ENCODE measurements around the gene VPS35L. TPM values are rescaled to one million over a fixed set of nuclear protein-coding genes. Genes with fewer than 3 reads are reported as not detected.
"Not testable (repeated sequence)": the region's sequence is repeated elsewhere in the genome, so short reads cannot be mapped to it uniquely, and the experiment has no call there.

The VPS35L gene
- polyA plus RNA-seq, 4 donors, result 15.1 to 53.4 (median 27.2) TPM

- Histone ChIP-seq H3K36me3 (ENCODE audit: control insufficient read depth in 3 of 3, insufficient read depth in 2 of 3, low read depth in 1 of 3, low read length in 3 of 3) (peaks cover 1 to 20% (median 8%) of the 10 kb centered on the region in 3 donors), H3K4me1 (ENCODE audit: control insufficient read depth in 3 of 3, insufficient read depth in 2 of 3, low read depth in 1 of 3, low read length in 2 of 3) (peaks cover 0 to 2% (median 0%) of the 10 kb centered on the region in 3 donors), H3K27me3 (ENCODE audit: control insufficient read depth in 3 of 3, insufficient read depth in 3 of 3, low read length in 3 of 3) (no peaks in the 10 kb centered on the region), H3K27ac (ENCODE audit: low read depth in 1 of 3, low read length in 2 of 3) (no peak overlapping the region), H3K9me3 (ENCODE audit: control insufficient read depth in 2 of 2, insufficient read depth in 1 of 2, low read depth in 1 of 2, low read length in 1 of 2) (no peaks in the 10 kb centered on the region), H3K4me3 (ENCODE audit: low read depth in 1 of 3, low read length in 3 of 3) (no peak overlapping the region)
- 20 to 67% (median 41%) methylated on average over 3 of the region's 3 CpGs for WGBS, 3 donors
- no peak for FAIRE-seq
- DNase-seq, result peak; percentile 63 to 87
Measured at GRCh38 chr16:19542138-19542821, 13.2 kb upstream of the VPS35L start.

GRCh38 chr16:19543278-19543996 is 12.1 kb upstream of the VPS35L start:
- H3K4me1 ChIP-seq (ENCODE audit: control insufficient read depth in 3 of 3, insufficient read depth in 2 of 3, low read depth in 1 of 3, low read length in 2 of 3); DNase-seq; H3K4me3 ChIP-seq (ENCODE audit: low read depth in 1 of 3, low read length in 3 of 3); H3K27ac ChIP-seq (ENCODE audit: low read depth in 1 of 3, low read length in 2 of 3); H3K9me3 ChIP-seq (ENCODE audit: control insufficient read depth in 2 of 2, insufficient read depth in 1 of 2, low read depth in 1 of 2, low read length in 1 of 2); H3K27me3 ChIP-seq (ENCODE audit: control insufficient read depth in 3 of 3, insufficient read depth in 3 of 3, low read length in 3 of 3); FAIRE-seq: not testable (repeated sequence)
- H3K36me3 ChIP-seq (ENCODE audit: control insufficient read depth in 3 of 3, insufficient read depth in 2 of 3, low read depth in 1 of 3, low read length in 3 of 3), result peaks cover 4 to 14% (median 8%) of the 10 kb centered on the region in 3 donors
- 69 to 79% (median 78%) methylated on average over 10 of the region's 10 CpGs for WGBS, 3 donors

GRCh38 chr16:19548144-19548543 is 7.4 kb upstream of the VPS35L start:
- DNase-seq, result no peak
- H3K4me3 ChIP-seq (ENCODE audit: low read depth in 1 of 3, low read length in 3 of 3), result no peak overlapping the region
- no peak for FAIRE-seq
- no peaks in the 10 kb centered on the region for H3K4me1 ChIP-seq (ENCODE audit: control insufficient read depth in 3 of 3, insufficient read depth in 2 of 3, low read depth in 1 of 3, low read length in 2 of 3)
- H3K27ac ChIP-seq (ENCODE audit: low read depth in 1 of 3, low read length in 2 of 3), result no peak overlapping the region
- H3K9me3 ChIP-seq (ENCODE audit: control insufficient read depth in 2 of 2, insufficient read depth in 1 of 2, low read depth in 1 of 2, low read length in 1 of 2), result no peaks in the 10 kb centered on the region
- no peaks in the 10 kb centered on the region for H3K27me3 ChIP-seq (ENCODE audit: control insufficient read depth in 3 of 3, insufficient read depth in 3 of 3, low read length in 3 of 3)
- H3K36me3 ChIP-seq (ENCODE audit: control insufficient read depth in 3 of 3, insufficient read depth in 2 of 3, low read depth in 1 of 3, low read length in 3 of 3), result peaks cover 4 to 11% (median 5%) of the 10 kb centered on the region in 3 donors
- WGBS, 3 donors, result 92 to 96% (median 96%) methylated on average over 3 of the region's 3 CpGs

- Histone ChIP-seq H3K4me3 (ENCODE audit: low read depth in 1 of 3, low read length in 3 of 3) (no peak overlapping the region), H3K27me3 (ENCODE audit: control insufficient read depth in 3 of 3, insufficient read depth in 3 of 3, low read length in 3 of 3) (no peaks in the 10 kb centered on the region), H3K9me3 (ENCODE audit: control insufficient read depth in 2 of 2, insufficient read depth in 1 of 2, low read depth in 1 of 2, low read length in 1 of 2) (no peaks in the 10 kb centered on the region), H3K36me3 (ENCODE audit: control insufficient read depth in 3 of 3, insufficient read depth in 2 of 3, low read depth in 1 of 3, low read length in 3 of 3) (peaks cover 4 to 14% (median 5%) of the 10 kb centered on the region in 3 donors), H3K27ac (ENCODE audit: low read depth in 1 of 3, low read length in 2 of 3) (no peak overlapping the region), H3K4me1 (ENCODE audit: control insufficient read depth in 3 of 3, insufficient read depth in 2 of 3, low read depth in 1 of 3, low read length in 2 of 3) (no peaks in the 10 kb centered on the region)
- DNase-seq (no peak), FAIRE-seq (no peak)
Measured at GRCh38 chr16:19549673-19550072, 5.8 kb upstream of the VPS35L start.

GRCh38 chr16:19555938-19556771 is 652 bp downstream of the VPS35L start:
- peaks cover 0 to 4% (median 2%) of the 10 kb centered on the region in 3 donors for H3K4me1 ChIP-seq (ENCODE audit: control insufficient read depth in 3 of 3, insufficient read depth in 2 of 3, low read depth in 1 of 3, low read length in 2 of 3)
- WGBS, 3 donors, result 32 to 36% (median 33%) methylated on average over 19 of the region's 19 CpGs
- DNase-seq, result no peak
- no peaks in the 10 kb centered on the region for H3K27me3 ChIP-seq (ENCODE audit: control insufficient read depth in 3 of 3, insufficient read depth in 3 of 3, low read length in 3 of 3)
- peak overlapping the region; percentile 16 to 93 (median 85) for H3K27ac ChIP-seq (ENCODE audit: low read depth in 1 of 3, low read length in 2 of 3)
- no peaks in the 10 kb centered on the region for H3K9me3 ChIP-seq (ENCODE audit: control insufficient read depth in 2 of 2, insufficient read depth in 1 of 2, low read depth in 1 of 2, low read length in 1 of 2)
- H3K4me3 ChIP-seq (ENCODE audit: low read depth in 1 of 3, low read length in 3 of 3), result peak overlapping the region; percentile 55 to 97 (median 62)
- peaks cover 0 to 6% (median under 1%) of the 10 kb centered on the region in 3 donors for H3K36me3 ChIP-seq (ENCODE audit: control insufficient read depth in 3 of 3, insufficient read depth in 2 of 3, low read depth in 1 of 3, low read length in 3 of 3)
- FAIRE-seq, result no peak

- no peak for FAIRE-seq
Measured at GRCh38 chr16:19559242-19559910, 3.9 kb downstream of the VPS35L start.

GRCh38 chr16:19560078-19560477 is 4.6 kb downstream of the VPS35L start:
- Histone ChIP-seq H3K27me3 (ENCODE audit: control insufficient read depth in 3 of 3, insufficient read depth in 3 of 3, low read length in 3 of 3) (no peaks in the 10 kb centered on the region), H3K36me3 (ENCODE audit: control insufficient read depth in 3 of 3, insufficient read depth in 2 of 3, low read depth in 1 of 3, low read length in 3 of 3) (peaks cover 0 to 10% (median 2%) of the 10 kb centered on the region in 3 donors), H3K27ac (ENCODE audit: low read depth in 1 of 3, low read length in 2 of 3) (no peak overlapping the region), H3K4me1 (ENCODE audit: control insufficient read depth in 3 of 3, insufficient read depth in 2 of 3, low read depth in 1 of 3, low read length in 2 of 3) (peaks cover 0 to 4% (median 2%) of the 10 kb centered on the region in 3 donors), H3K4me3 (ENCODE audit: low read depth in 1 of 3, low read length in 3 of 3) (no peak overlapping the region), H3K9me3 (ENCODE audit: control insufficient read depth in 2 of 2, insufficient read depth in 1 of 2, low read depth in 1 of 2, low read length in 1 of 2) (peaks cover 0 to 16% of the 10 kb centered on the region in 2 donors)
- 92 to 94% (median 93%) methylated on average over 4 of the region's 4 CpGs for WGBS, 3 donors
- no peak for DNase-seq
- FAIRE-seq, result no peak

More at GRCh38 chr16:19559242-19559910, 3.9 kb downstream of the VPS35L start:
- Histone ChIP-seq H3K27me3 (ENCODE audit: control insufficient read depth in 3 of 3, insufficient read depth in 3 of 3, low read length in 3 of 3) (no peaks in the 10 kb centered on the region), H3K27ac (ENCODE audit: low read depth in 1 of 3, low read length in 2 of 3) (no peak overlapping the region), H3K4me1 (ENCODE audit: control insufficient read depth in 3 of 3, insufficient read depth in 2 of 3, low read depth in 1 of 3, low read length in 2 of 3) (peaks cover 0 to 4% (median 2%) of the 10 kb centered on the region in 3 donors), H3K36me3 (ENCODE audit: control insufficient read depth in 3 of 3, insufficient read depth in 2 of 3, low read depth in 1 of 3, low read length in 3 of 3) (peaks cover 0 to 6% (median 0%) of the 10 kb centered on the region in 3 donors), H3K9me3 (ENCODE audit: control insufficient read depth in 2 of 2, insufficient read depth in 1 of 2, low read depth in 1 of 2, low read length in 1 of 2) (peaks cover 0 to 16% of the 10 kb centered on the region in 2 donors), H3K4me3 (ENCODE audit: low read depth in 1 of 3, low read length in 3 of 3) (no peak overlapping the region)
- DNase-seq, result peak; percentile 58 to 66
- 73 to 84% (median 76%) methylated on average over 10 of the region's 10 CpGs for WGBS, 3 donors

- 93 to 98% (median 96%) methylated on average over 4 of the region's 4 CpGs for WGBS, 3 donors
Measured at GRCh38 chr16:19563377-19563776, 7.9 kb downstream of the VPS35L start.

More at GRCh38 chr16:19563377-19563776, 7.9 kb downstream of the VPS35L start:
- H3K27me3 ChIP-seq (ENCODE audit: control insufficient read depth in 3 of 3, insufficient read depth in 3 of 3, low read length in 3 of 3), result no peaks in the 10 kb centered on the region
- peaks cover 0 to 16% of the 10 kb centered on the region in 2 donors for H3K9me3 ChIP-seq (ENCODE audit: control insufficient read depth in 2 of 2, insufficient read depth in 1 of 2, low read depth in 1 of 2, low read length in 1 of 2)
- no peak for FAIRE-seq
- H3K36me3 ChIP-seq (ENCODE audit: control insufficient read depth in 3 of 3, insufficient read depth in 2 of 3, low read depth in 1 of 3, low read length in 3 of 3), result peaks cover 6 to 30% (median 12%) of the 10 kb centered on the region in 3 donors
- no peak for DNase-seq
- no peak overlapping the region for H3K27ac ChIP-seq (ENCODE audit: low read depth in 1 of 3, low read length in 2 of 3)
- no peaks in the 10 kb centered on the region for H3K4me1 ChIP-seq (ENCODE audit: control insufficient read depth in 3 of 3, insufficient read depth in 2 of 3, low read depth in 1 of 3, low read length in 2 of 3)
- H3K4me3 ChIP-seq (ENCODE audit: low read depth in 1 of 3, low read length in 3 of 3), result no peak overlapping the region
